ENCODE results near the gene KLHL35.

DNA sequence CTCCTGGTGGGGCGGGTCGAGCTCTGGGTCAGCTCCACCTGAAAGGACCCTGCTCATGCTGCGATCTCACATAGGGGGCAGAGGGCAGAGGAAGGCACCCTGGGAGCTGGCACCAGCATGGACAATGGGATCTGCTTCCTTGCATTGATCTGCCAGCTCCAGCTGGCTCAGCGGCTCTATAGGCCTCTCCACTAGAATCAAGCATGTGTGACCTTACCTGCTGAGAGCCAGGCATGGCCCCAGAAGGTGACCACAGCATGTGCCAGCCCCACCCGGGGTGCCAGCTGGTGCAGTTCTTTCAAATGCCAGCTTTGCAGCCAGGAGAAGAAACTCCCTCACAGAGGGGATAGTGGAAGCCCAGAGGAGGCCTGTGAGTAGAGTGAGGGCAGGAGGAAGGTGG lies 22.0 kb upstream of the KLHL35 start:
- TF ChIP-seq, protein P1, sequence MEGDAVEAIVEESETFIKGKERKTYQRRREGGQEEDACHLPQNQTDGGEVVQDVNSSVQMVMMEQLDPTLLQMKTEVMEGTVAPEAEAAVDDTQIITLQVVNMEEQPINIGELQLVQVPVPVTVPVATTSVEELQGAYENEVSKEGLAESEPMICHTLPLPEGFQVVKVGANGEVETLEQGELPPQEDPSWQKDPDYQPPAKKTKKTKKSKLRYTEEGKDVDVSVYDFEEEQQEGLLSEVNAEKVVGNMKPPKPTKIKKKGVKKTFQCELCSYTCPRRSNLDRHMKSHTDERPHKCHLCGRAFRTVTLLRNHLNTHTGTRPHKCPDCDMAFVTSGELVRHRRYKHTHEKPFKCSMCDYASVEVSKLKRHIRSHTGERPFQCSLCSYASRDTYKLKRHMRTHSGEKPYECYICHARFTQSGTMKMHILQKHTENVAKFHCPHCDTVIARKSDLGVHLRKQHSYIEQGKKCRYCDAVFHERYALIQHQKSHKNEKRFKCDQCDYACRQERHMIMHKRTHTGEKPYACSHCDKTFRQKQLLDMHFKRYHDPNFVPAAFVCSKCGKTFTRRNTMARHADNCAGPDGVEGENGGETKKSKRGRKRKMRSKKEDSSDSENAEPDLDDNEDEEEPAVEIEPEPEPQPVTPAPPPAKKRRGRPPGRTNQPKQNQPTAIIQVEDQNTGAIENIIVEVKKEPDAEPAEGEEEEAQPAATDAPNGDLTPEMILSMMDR (IDR thresholded peaks at IDR 0.05; ENCODE audit: insufficient read depth, low read length, poor library complexity, severe bottlenecking) = no peak
- no peak for TF ChIP-seq EZH2phosphoT487 (conservative IDR thresholded peaks at IDR 0.05; ENCODE audit: low read length)

Data from SU-DHL-6 (cell line).